ENCODE results near the gene GRAP.

The GRAP gene

GRCh38 chr17:19016881-19017280 is 29.9 kb downstream of the GRAP start:
- no peak for DNase-seq (ENCODE audit: low read depth in 1 of 2, low spot score in 1 of 2)
- no peak overlapping the region for H3K4me3 ChIP-seq (replicated peaks; ENCODE audit: insufficient read depth, low read length)

GRCh38 chr17:19016297-19016696 is 30.5 kb downstream of the GRAP start:
- TF ChIP-seq GABPA (IDR thresholded peaks at IDR 0.05; ENCODE audit: low read depth): no peak
- TF ChIP-seq REST (IDR thresholded peaks at IDR 0.05; ENCODE audit: insufficient replicate concordance, low read depth): no peak
- TF ChIP-seq SPI1 (IDR thresholded peaks at IDR 0.05; ENCODE audit: borderline replicate concordance, low read depth): no peak
- no peak for TF ChIP-seq CTCF (IDR thresholded peaks at IDR 0.05; ENCODE audit: insufficient read depth, low read length)
- TF ChIP-seq POLR2AphosphoS5 (IDR thresholded peaks at IDR 0.05; ENCODE audit: low read depth): no peak
- H3K4me3 ChIP-seq (replicated peaks; ENCODE audit: insufficient read depth, low read length): no peak overlapping the region
- no peaks in the 10 kb centered on the region for H3K27me3 ChIP-seq (ENCODE audit: insufficient read depth, poor library complexity, severe bottlenecking)
- DNase-seq (ENCODE audit: low read depth in 1 of 2, low spot score in 1 of 2): no peak
- no peak overlapping the region for H3K27ac ChIP-seq (replicated peaks)

More at GRCh38 chr17:19016881-19017280, 29.9 kb downstream of the GRAP start:
- no peaks in the 10 kb centered on the region for H3K27me3 ChIP-seq (ENCODE audit: insufficient read depth, poor library complexity, severe bottlenecking)
- no peak overlapping the region for H3K27ac ChIP-seq (replicated peaks)
- TF ChIP-seq GABPA (IDR thresholded peaks at IDR 0.05; ENCODE audit: low read depth): no peak
- no peak for TF ChIP-seq CTCF (IDR thresholded peaks at IDR 0.05; ENCODE audit: insufficient read depth, low read length)
- TF ChIP-seq POLR2AphosphoS5 (IDR thresholded peaks at IDR 0.05; ENCODE audit: low read depth): no peak
- TF ChIP-seq SPI1 (IDR thresholded peaks at IDR 0.05; ENCODE audit: borderline replicate concordance, low read depth): no peak
- TF ChIP-seq REST (IDR thresholded peaks at IDR 0.05; ENCODE audit: insufficient replicate concordance, low read depth): no peak

- TF ChIP-seq GABPA (IDR thresholded peaks at IDR 0.05; ENCODE audit: low read depth) (no peak), CTCF (IDR thresholded peaks at IDR 0.05; ENCODE audit: insufficient read depth, low read length) (no peak), SPI1 (IDR thresholded peaks at IDR 0.05; ENCODE audit: borderline replicate concordance, low read depth) (no peak), POLR2AphosphoS5 (IDR thresholded peaks at IDR 0.05; ENCODE audit: low read depth) (no peak), REST (IDR thresholded peaks at IDR 0.05; ENCODE audit: insufficient replicate concordance, low read depth) (no peak)
- Histone ChIP-seq H3K4me3 (replicated peaks; ENCODE audit: insufficient read depth, low read length) (no peak overlapping the region), H3K27ac (replicated peaks) (no peak overlapping the region), H3K27me3 (ENCODE audit: insufficient read depth, poor library complexity, severe bottlenecking) (no peaks in the 10 kb centered on the region)
- no peak for DNase-seq (ENCODE audit: low read depth in 1 of 2, low spot score in 1 of 2)
These were observed 31.3 kb downstream of the GRAP start for GRCh38 chr17:19015428-19015827.
